Fibroblast of lung (primary cell): ENCODE measurements around the gene RAPGEF2. TPM values are rescaled to one million over a fixed set of nuclear protein-coding genes. Genes with fewer than 3 reads are reported as not detected.
A peak's percentile ranks its signal among the peaks of the same experiment; 100 is the strongest.

Source experiments
- DNase-seq, 2 donors: peaks; one replicate each; pipeline versions ENCODE4 v3.0.0 to v3.0.0-alpha.2; 2010; ENCODE audit warnings: low read depth in 2 of 2
- H2AFZ ChIP-seq: 2 replicates; pipeline ENCODE4 v1.5.1; 2012; ENCODE audit warnings: low read length, control low read depth, inconsistent platforms
- H3K27ac ChIP-seq: 2 replicates; pipeline ENCODE4 v1.5.1; 2011; ENCODE audit warnings: low read length, control low read depth; ENCODE audit not compliant: insufficient read depth
- H3K27me3 ChIP-seq: 2 replicates; pipeline ENCODE4 v1.5.1; 2011; ENCODE audit warnings: mild to moderate bottlenecking, low read length; ENCODE audit not compliant: control insufficient read depth, insufficient read depth
- H3K36me3 ChIP-seq: 2 replicates; pipeline ENCODE4 v1.5.1; 2011; ENCODE audit warnings: low read length; ENCODE audit not compliant: control insufficient read depth, insufficient read depth
- H3K4me1 ChIP-seq: 2 replicates; pipeline ENCODE4 v1.5.1; 2011; ENCODE audit warnings: low read length; ENCODE audit not compliant: control insufficient read depth, insufficient read depth; ENCODE audit errors: extremely low read depth
- H3K4me2 ChIP-seq: 2 replicates; pipeline ENCODE4 v1.5.1; 2011; ENCODE audit warnings: low read length, control low read depth; ENCODE audit not compliant: insufficient read depth; ENCODE audit errors: extremely low read depth
- H3K4me3 ChIP-seq, 4 experiments: fragments of 200-600 bp in 1 of 4; sonication (generic) in 1 of 4; replicated peaks in 1 of 4; 2 replicates each; pipeline ENCODE4 v1.5.1; 2011 to 2016; ENCODE audit warnings: low read length in 4 of 4, low read depth in 3 of 4, mild to moderate bottlenecking in 3 of 4, control low read depth in 2 of 4, inconsistent platforms in 1 of 4, mixed read lengths in 1 of 4; ENCODE audit not compliant: insufficient read depth in 1 of 4; ENCODE audit errors: control extremely low read depth in 1 of 4
- H3K79me2 ChIP-seq: 2 replicates; pipeline ENCODE4 v1.5.1; 2012; ENCODE audit warnings: mild to moderate bottlenecking, low read length, inconsistent platforms; ENCODE audit not compliant: control insufficient read depth, insufficient read depth
- H3K9ac ChIP-seq: 2 replicates; pipeline ENCODE4 v1.5.1; 2011; ENCODE audit warnings: mild to moderate bottlenecking, low read length, control low read depth; ENCODE audit not compliant: insufficient read depth
- H3K9me3 ChIP-seq: 2 replicates; pipeline ENCODE4 v1.5.1; 2012; ENCODE audit warnings: low read depth, low read length; ENCODE audit not compliant: control insufficient read depth, insufficient read depth
- H4K20me1 ChIP-seq: 2 replicates; pipeline ENCODE4 v1.5.1; 2011; ENCODE audit warnings: low read length; ENCODE audit not compliant: control insufficient read depth, insufficient read depth; ENCODE audit errors: extremely low read depth
- CTCF ChIP-seq, 2 donors: IDR thresholded peaks in 1 of 2; conservative IDR thresholded peaks in 1 of 2; 1 replicate in 1 of 2; 2 replicates in 1 of 2; pipeline ENCODE4 v1.5.1; 2011 to 2012; ENCODE audit warnings: low read length in 2 of 2, control low read depth in 1 of 2, inconsistent platforms in 1 of 2, low read depth in 1 of 2, mild to moderate bottlenecking in 1 of 2
- EZH2 ChIP-seq: IDR thresholded peaks from 2 replicates; pipeline ENCODE4 v1.5.1; 2012; ENCODE audit warnings: low read length, control low read depth, mild to moderate bottlenecking; ENCODE audit errors: missing control alignments
- polyA plus RNA-seq, 2 donors: library from polyadenylated mRNA; depleted of rRNA in 1 of 2; stranded (reverse) in 1 of 2; unstranded in 1 of 2; fragments of >200 nt; gene quantifications; 2 replicates each; pipeline ENCODE4 v1.2.1, GENCODE V29; 2011 to 2012; ENCODE audit warnings: missing spikeins in 1 of 2
- total RNA-seq: library from RNA; depleted of rRNA; stranded (reverse); fragments of >200 nt; gene quantifications from 2 replicates; pipeline ENCODE4 v1.2.1, GENCODE V29; 2014

RAPGEF2 gene
- total and polyA plus RNA-seq, 2 donors (not counting 1 experiment from before 2014, with no cell fraction given): 45.5 to 58.5 TPM

GRCh38 chr4:159224408-159224807 is 121.5 kb downstream of the RAPGEF2 start:
- Histone ChIP-seq H3K4me1 (peaks cover 10% of the 10 kb centered on the region), H3K79me2 (peaks cover 9% of the 10 kb centered on the region), H4K20me1 (no peaks in the 10 kb centered on the region), H3K4me2 (no peak overlapping the region), H2AFZ (no peak overlapping the region), H3K4me3 (no peak overlapping the region), H3K36me3 (no peaks in the 10 kb centered on the region), H3K9me3 (no peaks in the 10 kb centered on the region), H3K9ac (no peak overlapping the region), H3K27ac (no peak overlapping the region), H3K27me3 (no peaks in the 10 kb centered on the region)
- no peak for DNase-seq
- TF ChIP-seq CTCF (conservative IDR thresholded peaks at IDR 0.05 in 1 of 2, IDR thresholded peaks at IDR 0.05 in 1 of 2; ENCODE audit: low read depth in 1 of 2, low read length in 2 of 2): no peak
- no peak for TF ChIP-seq EZH2

- Histone ChIP-seq H2AFZ (no peak overlapping the region), H3K4me3 (peak overlapping the region; percentile 24 to 66 (median 49)), H3K27me3 (no peaks in the 10 kb centered on the region), H3K9me3 (no peaks in the 10 kb centered on the region), H3K4me2 (peak overlapping the region; percentile 69), H3K36me3 (no peaks in the 10 kb centered on the region), H3K9ac (no peak overlapping the region), H3K79me2 (peaks cover 31% of the 10 kb centered on the region), H3K4me1 (peaks cover 11% of the 10 kb centered on the region), H3K27ac (peak overlapping the region; percentile 86), H4K20me1 (no peaks in the 10 kb centered on the region)
- peak in 1 of 2 donors; percentile 58 for DNase-seq
- no peak for TF ChIP-seq EZH2
- no peak for TF ChIP-seq CTCF (conservative IDR thresholded peaks at IDR 0.05 in 1 of 2, IDR thresholded peaks at IDR 0.05 in 1 of 2; ENCODE audit: low read depth in 1 of 2, low read length in 2 of 2)
These were observed 124.5 kb downstream of the RAPGEF2 start for GRCh38 chr4:159227378-159227777.

GRCh38 chr4:159227984-159228383 is 125.1 kb downstream of the RAPGEF2 start:
- Histone ChIP-seq H3K9ac (peak overlapping the region; percentile 52), H4K20me1 (no peaks in the 10 kb centered on the region), H3K36me3 (no peaks in the 10 kb centered on the region), H3K4me3 (peak overlapping the region; percentile 42 to 66 (median 49)), H3K27ac (peak overlapping the region; percentile 86), H3K4me2 (peak overlapping the region; percentile 90), H2AFZ (no peak overlapping the region), H3K79me2 (peaks cover 36% of the 10 kb centered on the region), H3K4me1 (peaks cover 11% of the 10 kb centered on the region), H3K9me3 (no peaks in the 10 kb centered on the region), H3K27me3 (no peaks in the 10 kb centered on the region)
- peak; percentile 78 to 96 for DNase-seq
- TF ChIP-seq EZH2 (no peak), CTCF (conservative IDR thresholded peaks at IDR 0.05 in 1 of 2, IDR thresholded peaks at IDR 0.05 in 1 of 2; ENCODE audit: low read depth in 1 of 2, low read length in 2 of 2) (peak in 1 of 2 donors; percentile 40)
